GM21381 (cell line): Measurements from ENCODE around the gene PTPRD.
"Not testable (repeated sequence)": the region's sequence is repeated elsewhere in the genome, so short reads cannot be mapped to it uniquely, and the experiment has no call there.

ENCODE experiments used
- ATAC-seq: cut with Tn5 transposase; IDR thresholded peaks from one replicate; pipeline ENCODE4 v1.9.1; 2021; ENCODE audit warnings: mild to moderate bottlenecking, moderate library complexity; ENCODE audit not compliant: unreplicated experiment

The PTPRD gene

DNA sequence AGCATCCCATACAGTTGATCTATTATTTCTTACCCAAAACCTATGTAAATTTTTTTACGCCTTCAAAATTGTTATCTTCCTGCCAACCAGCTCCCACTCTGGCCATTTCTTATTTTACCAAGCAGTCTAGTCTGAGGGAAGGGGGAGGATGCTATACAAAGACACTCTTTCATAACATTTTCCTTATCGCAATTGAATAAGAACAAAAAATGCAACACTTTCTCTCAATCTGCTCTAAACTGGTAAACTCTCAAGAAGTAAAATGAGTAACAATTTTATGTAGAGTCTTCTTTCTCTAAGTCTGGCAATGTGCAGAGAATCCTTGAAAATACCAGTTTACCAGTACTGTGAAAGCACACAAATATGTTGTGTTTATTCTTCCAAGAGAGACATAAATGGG, 1216.3 kb downstream of the PTPRD start:
- ATAC-seq, result no peak

DNA sequence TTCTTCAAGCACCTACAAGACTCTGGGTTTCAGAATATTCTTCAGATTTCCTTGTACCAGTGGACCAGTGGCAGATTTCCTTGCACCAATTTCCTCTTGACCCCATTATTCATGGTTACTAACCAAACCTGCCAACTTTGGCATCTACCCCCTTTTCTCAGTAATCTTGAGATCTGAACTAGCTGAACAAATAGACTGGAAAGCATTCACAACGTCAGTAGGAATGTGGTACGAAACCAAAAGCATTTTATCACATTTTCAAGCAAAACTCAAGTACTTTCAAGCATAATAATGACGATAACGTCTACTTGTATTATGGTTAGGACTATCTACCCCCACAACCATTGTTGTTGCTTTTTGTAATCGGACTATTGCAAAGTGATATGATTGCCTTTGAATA, 1217.3 kb downstream of the PTPRD start:
- ATAC-seq, result no peak

DNA sequence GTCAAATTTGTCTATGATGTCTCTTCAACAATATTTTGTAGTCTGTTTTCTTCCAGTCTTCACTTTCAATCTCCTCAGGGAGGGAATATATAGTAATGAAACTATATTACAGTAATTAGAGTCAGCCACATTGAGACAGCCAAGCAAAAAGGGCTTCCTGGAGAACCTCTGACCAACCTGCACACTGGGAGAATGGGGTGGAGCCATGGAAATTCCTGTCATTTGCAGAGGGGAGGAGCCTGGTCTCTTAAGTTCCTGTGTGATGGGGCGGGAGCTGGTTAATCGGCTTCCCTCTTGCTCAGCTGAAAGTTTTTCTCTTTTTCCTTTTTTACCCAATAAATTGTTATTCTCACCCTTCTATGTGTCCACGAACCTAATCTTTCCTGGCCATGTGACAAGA, 1220.0 kb downstream of the PTPRD start:
- no peak for ATAC-seq

DNA sequence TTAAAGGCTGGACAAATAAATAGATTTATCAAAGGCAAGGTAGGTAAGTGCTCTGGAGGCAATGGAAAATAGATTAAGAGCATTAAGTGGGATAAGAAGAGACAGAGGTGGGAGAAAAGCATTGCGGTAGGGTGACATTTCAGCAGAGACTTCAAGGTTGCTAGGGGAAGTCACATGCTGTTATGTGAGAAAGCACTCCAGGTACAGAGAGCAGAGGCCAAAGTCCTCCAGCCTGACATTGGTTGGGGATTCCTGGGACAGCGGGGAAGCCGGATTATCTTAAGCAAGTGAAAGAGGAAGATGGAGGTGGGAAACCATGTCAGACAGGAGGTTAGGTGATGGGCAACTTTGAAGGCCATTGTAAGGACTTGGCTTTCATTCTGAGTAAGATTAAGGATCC, 1222.9 kb downstream of the PTPRD start:
- ATAC-seq, result no peak

DNA sequence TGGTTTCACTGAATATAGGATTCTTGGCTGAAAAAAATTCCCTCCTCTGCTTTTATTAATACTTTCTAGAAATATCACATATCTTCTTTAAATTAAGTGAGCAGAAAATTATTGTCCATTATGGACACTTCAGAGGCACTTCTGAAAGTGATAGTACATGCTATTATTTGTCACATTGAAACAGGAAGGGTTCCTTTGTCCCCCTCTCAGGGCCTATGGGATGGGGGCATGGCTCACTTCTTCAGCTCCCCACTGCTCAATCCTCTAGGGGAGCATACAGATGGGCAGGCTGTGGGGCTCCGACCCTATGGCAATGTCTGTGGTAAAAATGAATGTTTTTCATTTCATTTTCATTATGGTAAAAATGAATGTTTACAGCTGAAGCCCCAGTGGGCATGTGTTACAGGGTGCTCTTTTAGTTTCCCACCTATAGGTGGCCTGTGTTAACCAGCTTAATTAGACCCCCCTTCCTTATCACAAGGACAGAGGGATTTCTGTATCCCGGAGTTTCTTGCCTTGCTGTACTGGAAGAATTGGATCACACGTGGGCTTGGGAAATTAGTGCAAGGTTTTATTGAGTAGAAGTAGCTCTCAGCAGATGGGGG, 1225.2 kb downstream of the PTPRD start:
- ATAC-seq, result no peak

DNA sequence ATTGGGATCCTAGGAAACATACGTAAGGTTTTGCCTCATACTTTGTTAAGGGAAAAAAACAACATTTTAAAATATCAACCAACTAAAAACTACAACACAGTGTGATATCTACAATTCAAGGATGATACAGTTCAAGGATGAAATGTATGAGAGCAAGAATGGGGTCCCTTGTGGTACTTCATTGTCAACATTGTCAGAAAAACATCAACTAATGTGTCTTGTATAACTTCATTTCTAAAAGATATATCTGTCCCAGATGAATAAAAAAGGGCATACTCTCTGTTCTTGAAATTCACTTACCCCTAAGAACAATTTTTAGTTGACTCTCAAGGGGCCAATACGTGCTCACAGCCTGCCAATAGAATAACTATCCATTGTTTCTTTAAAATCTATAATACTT, 1250.5 kb downstream of the PTPRD start:
- no peak for ATAC-seq

DNA sequence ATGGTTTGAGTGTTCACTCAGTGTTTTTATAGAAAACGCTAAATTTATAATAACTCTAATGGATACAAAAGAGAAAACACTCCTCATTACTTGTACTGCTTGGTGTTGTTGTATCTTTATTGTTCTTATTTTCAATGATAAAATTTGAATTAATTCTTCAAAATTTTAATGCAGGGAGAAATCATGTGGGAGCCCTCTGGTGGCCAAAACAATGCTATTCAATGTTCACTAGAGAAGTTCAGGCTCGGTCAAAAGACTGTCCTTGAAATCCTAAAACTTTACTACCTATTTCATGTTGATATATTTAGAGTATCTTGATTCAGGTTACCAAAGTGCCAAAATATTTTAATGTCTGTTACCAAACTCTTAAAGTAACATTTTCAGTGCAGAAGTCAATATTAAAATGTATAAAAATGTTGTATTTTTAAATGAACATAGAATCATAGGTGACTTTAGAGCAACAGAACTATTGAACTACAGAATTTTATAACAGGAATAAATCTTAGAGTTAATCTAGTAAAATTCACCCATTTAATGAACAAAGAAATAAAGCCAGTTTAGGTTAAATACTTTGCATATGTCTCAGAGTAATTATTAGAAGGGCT, 1259.8 kb downstream of the PTPRD start:
- no peak for ATAC-seq

DNA sequence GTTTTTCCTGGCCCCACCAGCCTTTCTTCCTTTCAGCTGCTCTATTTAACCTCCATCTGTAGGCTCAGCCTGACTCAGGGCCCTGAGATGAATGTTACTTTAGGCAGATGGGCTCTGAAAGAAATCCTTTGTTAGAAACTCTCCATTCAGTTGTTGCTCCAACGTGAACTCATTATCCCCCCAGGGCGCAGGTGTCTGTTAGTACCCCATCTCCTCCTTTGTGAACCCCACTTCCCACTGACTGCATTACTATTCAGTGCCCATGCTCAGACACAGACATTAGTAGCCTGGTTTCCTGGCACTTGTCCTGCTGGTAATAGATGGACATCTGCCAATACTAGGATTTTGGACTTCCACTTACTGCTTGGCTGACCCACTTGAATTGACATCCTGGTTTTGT, 1271.6 kb downstream of the PTPRD start:
- ATAC-seq, result no peak

DNA sequence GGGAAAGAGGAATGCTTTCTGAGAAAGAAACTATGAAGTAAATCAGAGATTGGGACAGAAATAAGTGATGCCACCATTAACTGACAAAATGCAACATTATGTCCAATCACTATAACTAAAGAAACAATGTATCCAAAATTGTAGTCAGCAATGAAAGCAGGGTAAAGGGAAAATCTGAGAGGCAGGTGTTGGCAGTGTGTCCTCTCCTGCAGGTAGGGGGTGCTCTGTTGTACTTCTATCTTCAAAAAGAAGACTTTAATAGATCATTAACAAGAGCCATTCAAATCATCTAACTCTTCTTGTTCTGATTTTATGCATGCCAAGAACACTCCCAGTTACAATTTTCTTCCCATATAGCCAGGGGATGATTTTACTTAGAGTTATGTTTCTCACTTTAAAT, 1275.7 kb downstream of the PTPRD start:
- ATAC-seq, result no peak

DNA sequence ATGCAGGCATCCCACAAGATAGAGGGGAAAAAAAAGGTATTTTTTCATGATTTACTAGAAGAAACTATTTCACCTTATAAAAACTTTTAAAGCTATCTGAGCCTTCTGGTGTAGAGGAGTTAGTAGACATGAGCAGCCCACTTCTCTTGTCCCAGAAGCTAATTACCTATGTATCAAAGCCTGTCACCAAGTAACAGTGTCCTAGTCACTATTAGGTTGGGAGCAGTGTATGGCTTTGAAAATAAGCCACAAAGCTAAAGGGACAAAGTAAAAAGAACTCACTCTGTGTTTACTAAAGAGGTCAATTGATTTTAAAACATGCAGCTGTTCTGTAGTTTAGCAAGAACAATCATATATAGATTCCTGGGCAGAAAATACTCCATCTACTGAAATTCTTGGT, 1286.1 kb downstream of the PTPRD start:
- ATAC-seq, result no peak

DNA sequence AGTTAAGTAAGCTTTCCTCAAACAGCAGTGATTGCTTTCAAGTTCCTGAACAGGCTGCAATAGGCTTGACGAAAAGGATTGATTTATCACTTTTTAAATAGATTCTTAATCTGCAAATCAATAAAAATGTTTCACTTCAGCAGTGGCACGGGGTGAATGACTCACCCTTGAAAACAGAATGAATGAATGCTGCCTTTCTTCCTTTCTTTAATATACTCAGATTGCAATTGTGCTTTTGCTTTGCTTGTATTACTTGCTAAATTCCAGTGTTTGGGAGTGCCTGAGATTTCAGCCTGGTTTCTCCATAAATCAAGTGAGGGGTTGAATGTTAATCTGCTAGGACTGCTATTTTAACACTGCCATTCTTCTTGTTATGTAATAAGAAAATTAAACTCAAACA, 1293.8 kb downstream of the PTPRD start:
- ATAC-seq, result no peak

DNA sequence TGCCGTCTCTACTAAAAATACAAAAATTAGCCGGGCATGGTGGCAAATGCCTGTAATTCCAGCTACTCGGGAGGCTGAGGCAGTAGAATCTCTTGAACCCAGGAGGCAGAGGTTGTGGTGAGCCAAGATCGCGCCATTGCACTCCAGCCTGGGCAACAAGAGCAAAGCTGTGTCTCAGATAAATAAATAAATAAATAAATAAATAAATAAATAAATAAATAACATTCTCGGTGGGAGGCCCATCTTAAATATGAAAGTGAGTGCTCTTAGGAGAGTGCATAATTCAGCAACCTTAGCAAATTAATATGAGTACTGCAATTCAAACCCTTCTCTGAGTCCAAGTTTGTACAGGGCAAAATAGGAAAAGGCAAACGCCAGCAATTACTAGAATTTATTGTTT, 1302.1 kb downstream of the PTPRD start:
- not testable (repeated sequence) for ATAC-seq

DNA sequence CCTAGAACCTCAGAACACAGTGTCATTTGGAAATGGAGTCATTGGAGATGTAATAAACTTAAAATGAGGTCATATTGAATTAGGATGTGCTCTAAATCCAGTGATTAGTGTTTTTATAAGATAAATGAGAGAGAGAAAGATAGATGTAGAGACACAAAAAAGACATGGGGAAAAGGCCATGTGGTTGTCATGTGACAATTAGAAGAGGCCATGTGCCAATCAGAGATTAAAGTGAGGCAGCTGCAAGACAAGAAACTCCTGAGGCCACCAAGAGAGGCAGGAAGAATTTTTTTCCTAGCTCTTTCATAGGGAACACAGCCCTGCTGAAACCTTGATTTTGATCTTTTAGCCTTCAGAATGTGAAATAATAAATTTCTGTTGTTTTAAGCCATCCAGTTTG, 1307.2 kb downstream of the PTPRD start:
- no peak for ATAC-seq

DNA sequence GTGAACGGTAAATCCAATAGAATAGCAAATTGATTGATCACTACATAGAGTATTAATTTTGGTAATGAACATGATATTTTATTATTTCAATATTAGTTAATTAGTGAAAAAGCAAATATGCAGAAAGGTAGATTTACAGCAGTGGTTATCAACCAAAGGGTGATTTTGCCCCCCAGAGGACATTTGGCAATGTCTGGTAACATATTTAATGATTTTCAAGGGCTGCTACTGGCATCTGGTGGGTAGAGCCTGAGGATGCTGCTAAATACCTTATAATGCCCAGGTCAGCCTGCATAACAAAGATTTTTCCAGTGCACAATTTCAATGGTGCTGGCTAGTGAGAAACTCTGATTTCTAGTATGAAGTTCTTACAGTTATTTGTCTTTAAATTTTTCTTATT, 1313.7 kb downstream of the PTPRD start:
- ATAC-seq, result no peak

DNA sequence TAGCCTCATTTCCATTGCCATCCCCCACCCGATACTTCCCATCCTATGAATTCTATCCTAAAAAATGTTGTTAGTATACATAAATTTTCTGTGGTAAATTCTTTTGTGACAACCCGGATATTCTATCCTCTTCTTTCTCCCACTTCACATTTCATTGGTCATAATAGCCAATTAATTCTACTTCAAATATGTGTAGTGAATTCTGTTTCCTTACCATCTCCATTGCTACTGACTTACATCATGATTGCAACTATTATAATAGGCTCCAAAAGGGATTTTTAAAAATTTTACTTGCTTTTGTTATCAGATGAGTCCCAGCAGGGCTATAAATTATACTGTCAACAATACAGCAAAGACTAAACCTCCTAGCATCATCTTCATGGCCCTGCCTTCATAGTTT, 1326.8 kb downstream of the PTPRD start:
- no peak for ATAC-seq

DNA sequence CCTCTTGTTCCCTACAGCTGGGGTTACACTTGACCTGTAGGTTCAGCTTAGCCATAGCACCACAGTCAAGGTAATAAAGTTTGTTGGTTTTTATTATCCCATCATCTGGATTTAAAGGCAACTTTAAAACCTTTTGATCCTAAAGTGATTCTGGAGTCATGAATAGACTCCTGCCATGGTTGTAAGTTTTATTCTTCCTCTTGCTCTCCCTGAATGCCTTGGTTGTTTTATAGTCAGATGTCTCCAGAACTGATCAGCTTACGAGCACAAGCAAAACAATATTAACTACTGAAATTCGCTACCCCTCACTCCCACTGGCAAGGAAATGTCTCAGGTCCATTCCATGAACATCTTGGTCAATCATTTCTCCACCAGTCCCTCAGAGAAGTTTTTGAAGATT, 1328.6 kb downstream of the PTPRD start:
- ATAC-seq, result no peak

DNA sequence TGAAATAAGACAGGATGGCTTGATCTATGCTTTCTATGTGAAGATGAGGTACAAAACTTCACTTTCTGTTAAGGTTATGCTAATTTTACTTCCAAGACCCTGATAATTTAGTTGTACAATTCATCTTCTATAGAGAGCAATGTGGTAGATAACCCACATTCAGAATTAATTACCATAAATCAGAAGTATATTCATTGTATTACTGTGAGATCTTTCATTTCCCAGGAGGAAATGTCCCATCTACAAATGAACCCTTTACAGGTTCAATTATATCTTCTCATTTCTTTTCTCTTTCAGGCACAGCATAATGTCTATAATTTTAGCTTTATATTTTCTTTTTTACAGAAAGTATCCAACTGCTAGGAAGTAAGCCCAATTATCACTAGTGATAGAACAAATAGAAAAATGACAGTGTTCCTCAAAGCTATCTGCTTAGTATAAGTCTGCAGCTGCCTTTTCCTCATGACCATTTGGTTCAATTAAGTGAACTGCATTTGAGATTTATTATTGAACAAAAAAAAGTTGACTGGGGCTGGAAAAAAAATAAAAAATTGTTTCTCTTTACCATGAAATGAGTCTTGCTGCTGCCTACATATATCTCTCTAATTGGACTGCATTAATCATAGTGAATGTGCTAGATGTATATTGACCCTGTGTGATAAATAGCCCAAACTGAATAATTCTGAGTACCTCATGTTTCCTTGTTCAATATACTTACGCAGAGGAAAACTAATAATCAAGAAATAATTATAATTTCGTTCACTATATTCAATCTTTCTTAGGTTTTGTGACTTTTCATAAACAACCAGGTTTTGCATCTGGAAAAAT, 1329.4 kb downstream of the PTPRD start:
- no peak for ATAC-seq

DNA sequence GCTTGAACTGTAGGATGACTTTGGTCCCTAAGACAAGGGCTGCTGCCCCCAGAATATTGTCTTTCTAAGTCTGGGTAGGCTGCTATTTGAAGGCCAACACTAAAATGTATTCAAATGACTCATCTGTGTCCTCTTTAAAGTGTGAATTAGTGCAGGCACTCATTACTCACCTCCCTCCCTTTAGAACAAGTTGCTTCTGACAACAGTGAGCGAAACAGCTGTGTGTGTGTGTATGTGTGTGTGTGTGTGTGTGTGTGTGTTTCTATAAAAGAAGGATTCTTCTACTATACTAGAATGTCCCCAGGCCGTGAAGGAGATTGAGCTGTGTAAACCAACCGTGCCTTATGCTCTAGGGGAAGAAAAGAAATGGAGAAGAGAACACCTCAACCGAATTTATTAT, 1337.2 kb downstream of the PTPRD start:
- ATAC-seq, result no peak

DNA sequence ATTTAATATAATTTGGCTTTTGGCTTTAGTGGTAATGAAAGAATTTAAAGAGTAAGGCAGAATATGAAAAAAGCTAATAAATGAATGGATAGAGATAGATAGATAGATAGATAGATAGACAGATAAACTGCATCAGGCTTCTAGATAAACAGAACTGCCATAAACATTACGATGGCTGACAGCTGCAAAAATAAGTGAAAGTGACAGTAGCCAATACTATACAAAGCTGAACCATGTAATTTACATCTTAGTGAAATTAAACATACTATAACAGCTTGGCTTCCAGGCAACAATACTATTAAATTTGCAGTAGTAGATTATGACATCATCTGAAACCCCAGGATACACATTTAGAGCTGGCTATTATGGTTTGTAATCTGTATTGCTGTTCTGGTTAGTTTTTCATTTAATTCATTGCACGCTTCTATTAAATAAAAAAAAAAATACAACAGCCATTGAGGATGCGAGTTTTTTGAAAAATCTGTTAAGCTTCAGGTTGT, 1354.8 kb downstream of the PTPRD start:
- ATAC-seq, result no peak

DNA sequence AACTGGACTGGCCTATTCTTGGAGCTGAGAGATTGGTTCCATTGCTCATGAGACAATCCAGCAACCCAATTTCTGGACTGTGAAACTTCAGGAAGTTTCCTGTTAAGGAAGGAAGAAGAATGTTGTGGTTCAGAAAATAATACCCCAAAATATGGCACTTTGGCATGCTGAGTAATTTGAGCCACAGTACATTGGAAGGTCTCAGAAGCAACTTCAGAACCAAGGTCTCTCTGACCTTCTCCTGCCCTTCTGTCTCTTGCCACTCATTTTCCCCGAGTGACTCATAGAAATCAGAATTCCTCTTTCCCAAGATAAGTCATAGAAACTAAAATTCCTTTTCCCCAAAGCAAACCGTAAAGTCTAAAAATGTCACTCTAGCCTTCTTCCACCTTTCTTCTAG, 1366.1 kb downstream of the PTPRD start:
- ATAC-seq, result no peak

DNA sequence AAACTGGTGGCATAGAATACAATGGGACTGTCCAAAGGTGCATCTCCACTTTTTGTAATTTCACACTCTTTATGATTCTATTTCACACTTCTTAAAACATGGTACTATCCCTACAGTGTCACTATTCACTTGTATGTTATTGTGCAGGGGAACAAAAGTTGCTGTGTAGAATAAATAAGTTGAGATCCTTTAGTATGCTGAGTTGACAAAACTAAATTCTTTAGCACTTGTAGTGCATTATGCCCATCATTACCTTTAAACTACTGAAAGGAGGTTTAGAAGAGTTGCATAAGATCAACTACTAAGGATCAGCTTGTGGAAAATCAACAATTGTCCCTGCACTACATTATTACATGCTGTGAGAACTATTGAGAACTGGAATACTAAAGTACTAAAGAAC, 1380.9 kb downstream of the PTPRD start:
- no peak for ATAC-seq

DNA sequence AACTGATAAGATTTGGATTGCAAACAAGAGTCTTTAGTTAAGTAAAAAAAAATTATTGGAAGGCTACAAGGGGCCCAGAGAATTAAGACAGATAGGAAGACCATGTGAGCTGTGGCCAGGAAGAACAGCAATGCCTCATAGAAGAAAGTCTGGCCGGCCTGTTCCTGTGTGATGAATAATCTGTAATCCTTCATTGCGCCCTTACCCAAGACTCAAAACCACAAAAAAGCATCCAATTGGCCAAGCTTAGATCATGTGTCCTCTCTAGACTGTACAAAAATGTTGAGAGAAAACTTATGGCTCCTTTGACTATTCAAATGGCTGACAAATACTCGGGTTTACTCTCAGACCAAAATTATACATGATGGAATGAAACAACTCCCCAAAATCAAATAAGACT, 1383.5 kb downstream of the PTPRD start:
- no peak for ATAC-seq
